Natural killer cell (primary cell): ENCODE data around the gene UTS2. TPM values are rescaled to one million over a fixed set of nuclear protein-coding genes. Genes with fewer than 3 reads are reported as not detected.

Experiments used
- ATAC-seq, 3 donors: fragments of 150-1000 bp in 2 of 3; fragments of 200-7000 bp in 1 of 3; cut with Tn5 transposase; 1 replicate in 1 of 3; 2 replicates in 2 of 3; pipeline ENCODE4 v1.10.0; 2021; ENCODE audit warnings: mild to moderate bottlenecking in 2 of 3, moderate library complexity in 2 of 3
- DNase-seq, 2 donors: peaks; one replicate each; pipeline versions ENCODE4 v3.0.0 to v3.0.0-alpha.2; 2013 to 2021; ENCODE audit warnings: mixed read lengths in 1 of 2
- H3K27ac ChIP-seq: one replicate; pipeline ENCODE4 v1.5.1; 2013; ENCODE audit warnings: mild to moderate bottlenecking, low read length
- H3K27me3 ChIP-seq: one replicate; pipeline ENCODE4 v1.6.1; 2013; ENCODE audit warnings: low read length; ENCODE audit not compliant: control insufficient read depth, insufficient read depth
- H3K36me3 ChIP-seq: one replicate; pipeline ENCODE4 v1.6.1; 2013; ENCODE audit warnings: low read length; ENCODE audit not compliant: control insufficient read depth, insufficient read depth
- H3K4me1 ChIP-seq: one replicate; pipeline ENCODE4 v1.6.1; 2013; ENCODE audit warnings: low read length; ENCODE audit not compliant: control insufficient read depth, insufficient read depth
- H3K4me3 ChIP-seq: one replicate; pipeline ENCODE4 v1.5.1; 2013; ENCODE audit warnings: low read length
- H3K9me3 ChIP-seq: one replicate; pipeline ENCODE4 v1.6.1; 2013; ENCODE audit warnings: low read length; ENCODE audit not compliant: control insufficient read depth, insufficient read depth
- H3K27ac Mint-ChIP-seq, 2 donors: one replicate each; pipeline ENCODE4 v1.8.0; 2022; ENCODE audit warnings: mild to moderate bottlenecking in 2 of 2, mixed read lengths in 2 of 2, moderate library complexity in 1 of 2
- H3K27me3 Mint-ChIP-seq, 2 donors: one replicate each; pipeline ENCODE4 v1.8.0; 2022; ENCODE audit warnings: low read depth in 2 of 2, mixed read lengths in 2 of 2
- H3K36me3 Mint-ChIP-seq: one replicate; pipeline ENCODE4 v1.8.0; 2022; ENCODE audit warnings: mixed read lengths
- H3K4me1 Mint-ChIP-seq, 2 donors: one replicate each; pipeline ENCODE4 v1.8.0; 2022; ENCODE audit warnings: mixed read lengths in 2 of 2
- H3K4me3 Mint-ChIP-seq: one replicate; pipeline ENCODE4 v1.8.0; 2022; ENCODE audit warnings: mild to moderate bottlenecking, moderate library complexity, mixed read lengths
- H3K9me3 Mint-ChIP-seq, 2 donors: one replicate each; pipeline ENCODE4 v1.8.0; 2022; ENCODE audit warnings: mixed read lengths in 2 of 2
- CTCF ChIP-seq: fragments of 200-600 bp; IDR thresholded peaks from one replicate; pipeline ENCODE4 v1.8.0; 2022; ENCODE audit warnings: antibody characterized with exemption
- WGBS: methylation state at CpG from one replicate; pipeline ENCODE4 v1.1.7; 2013; ENCODE audit warnings: missing lambda C conversion rate; ENCODE audit not compliant: insufficient coverage; 5-methylcytosine and 5-hydroxymethylcytosine counted together
- intact Hi-C: fragments of 100-400 bp; cut with micrococcal nuclease; formaldehyde crosslinking; loops from one replicate; pipeline ENCODE4 v1.14.2; 2022
- total RNA-seq, 4 donors: library from RNA; stranded (reverse); fragments of 120-200 nt in 1 of 4; gene quantifications; one replicate each; pipeline versions ENCODE4 v1.2.3 to v1.2.4, GENCODE V29; 2013 to 2022

Gene UTS2
- total RNA-seq, 3 donors from 2014 or later (not counting 1 experiment from before 2014, with no cell fraction given), result 3.9 to 7.7 (median 7.5) TPM

- H3K4me3 Mint-ChIP-seq, result no peak overlapping the region
- peaks cover 18% of the 10 kb centered on the region for H3K36me3 Mint-ChIP-seq
- 83% methylated on average over 6 of the region's 6 CpGs for WGBS
- Histone ChIP-seq H3K27ac (no peak overlapping the region), H3K27me3 (no peaks in the 10 kb centered on the region), H3K9me3 (peaks cover 7% of the 10 kb centered on the region), H3K36me3 (peaks cover 19% of the 10 kb centered on the region), H3K4me1 (no peaks in the 10 kb centered on the region), H3K4me3 (no peak overlapping the region)
- H3K9me3 Mint-ChIP-seq, result peaks cover 4 to 11% of the 10 kb centered on the region in 2 donors
- no peak overlapping the region for H3K27ac Mint-ChIP-seq
- ATAC-seq (no peak), DNase-seq (no peak)
- H3K4me1 Mint-ChIP-seq, result peaks cover 0 to 5% of the 10 kb centered on the region in 2 donors
- no peaks in the 10 kb centered on the region for H3K27me3 Mint-ChIP-seq
- intact Hi-C loops, result no loop called here
- TF ChIP-seq CTCF, result no peak
These were observed 41.4 kb downstream of the UTS2 start for GRCh38 chr1:7811476-7811875.

- ATAC-seq, result no peak
- Mint-ChIP-seq H3K36me3 (peaks cover 18% of the 10 kb centered on the region), H3K4me3 (no peak overlapping the region), H3K27ac (no peak overlapping the region), H3K9me3 (peaks cover 4 to 11% of the 10 kb centered on the region in 2 donors), H3K4me1 (peaks cover 0 to 5% of the 10 kb centered on the region in 2 donors), H3K27me3 (no peaks in the 10 kb centered on the region)
- DNase-seq, result no peak
- intact Hi-C loops, result no loop called here
- Histone ChIP-seq H3K36me3 (peaks cover 21% of the 10 kb centered on the region), H3K27me3 (no peaks in the 10 kb centered on the region), H3K9me3 (peaks cover 7% of the 10 kb centered on the region), H3K4me3 (no peak overlapping the region), H3K4me1 (no peaks in the 10 kb centered on the region), H3K27ac (no peak overlapping the region)
- WGBS, result 76% methylated on average over 7 of the region's 7 CpGs
- no peak for TF ChIP-seq CTCF
These were observed 42.5 kb downstream of the UTS2 start for GRCh38 chr1:7810395-7810794.

- no peak for ATAC-seq
- no peaks in the 10 kb centered on the region for H3K4me1 ChIP-seq
- Mint-ChIP-seq H3K27me3 (no peaks in the 10 kb centered on the region), H3K36me3 (peaks cover 18% of the 10 kb centered on the region), H3K9me3 (peaks cover 4 to 11% of the 10 kb centered on the region in 2 donors), H3K4me3 (no peak overlapping the region), H3K4me1 (peaks cover 0 to 5% of the 10 kb centered on the region in 2 donors), H3K27ac (no peak overlapping the region)
- no peak for DNase-seq
- peaks cover 24% of the 10 kb centered on the region for H3K36me3 ChIP-seq
- TF ChIP-seq CTCF, result no peak
- WGBS, result 97% methylated on average over 13 of the region's 13 CpGs
- H3K27me3 ChIP-seq, result no peaks in the 10 kb centered on the region
- H3K27ac ChIP-seq, result no peak overlapping the region
- intact Hi-C loops, result loop anchor here (2.0 to 5.0 kb wide), 2 partner anchors 47 to 208 kb away; no protein-coding TSS in a partner anchor
- no peak overlapping the region for H3K4me3 ChIP-seq
- peaks cover 7% of the 10 kb centered on the region for H3K9me3 ChIP-seq
These were observed 43.1 kb downstream of the UTS2 start for GRCh38 chr1:7809742-7810141.

DNA sequence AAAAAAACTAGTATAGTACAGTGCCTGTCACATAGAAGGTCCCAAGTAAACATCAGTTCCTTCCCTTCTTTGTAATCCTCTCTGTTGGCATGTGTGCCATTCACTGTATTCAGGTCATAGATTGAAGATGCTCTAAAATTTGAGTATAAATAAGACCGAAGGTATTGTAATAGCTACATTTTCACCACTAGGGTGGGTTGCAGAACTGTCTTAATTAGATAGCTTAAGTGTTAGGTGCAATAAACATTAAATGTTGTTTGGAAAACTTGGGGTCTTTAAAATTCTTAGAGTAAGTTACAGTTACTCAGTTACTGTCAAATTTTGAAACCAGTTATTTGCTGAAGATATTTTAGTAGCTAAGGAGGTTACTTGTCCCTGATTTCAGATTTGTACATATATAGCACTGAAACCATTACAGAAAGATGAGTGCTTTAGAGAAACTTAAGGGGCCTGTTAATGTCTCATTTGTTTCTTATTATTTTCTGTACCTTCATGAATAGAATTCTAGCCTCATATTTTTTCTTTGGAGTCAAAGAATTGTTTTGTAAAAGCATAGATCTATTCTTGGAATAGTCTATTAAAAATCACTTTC lies 44.5 kb downstream of the UTS2 start:
- Mint-ChIP-seq H3K36me3 (peaks cover 7% of the 10 kb centered on the region), H3K27ac (peak overlapping the region in 1 of 2 donors; percentile 18), H3K4me3 (no peak overlapping the region), H3K4me1 (peaks cover 0 to 5% of the 10 kb centered on the region in 2 donors), H3K27me3 (no peaks in the 10 kb centered on the region), H3K9me3 (peaks cover 0 to 5% of the 10 kb centered on the region in 2 donors)
- 0% methylated on average over 1 of the region's 1 CpG for WGBS
- TF ChIP-seq CTCF, result peak; percentile 62
- intact Hi-C loops, result loop anchor here (1.0 to 5.0 kb wide), 3 partner anchors 48 to 209 kb away; no protein-coding TSS in a partner anchor
- H3K4me3 ChIP-seq, result no peak overlapping the region
- H3K4me1 ChIP-seq, result no peaks in the 10 kb centered on the region
- peaks cover 3% of the 10 kb centered on the region for H3K9me3 ChIP-seq
- H3K27me3 ChIP-seq, result no peaks in the 10 kb centered on the region
- DNase-seq (peak in 1 of 2 donors; percentile 54), ATAC-seq (peak; percentile 37 to 89 (median 86))
- H3K27ac ChIP-seq, result no peak overlapping the region
- peaks cover 27% of the 10 kb centered on the region for H3K36me3 ChIP-seq
